SK-N-SH treated with all-trans-retinoic acid at 6 μM for 48 hours (cell line): ENCODE results near the gene CELF4.

Experiments
- GLIS3 ChIP-seq: fragments of 250-450 bp; sonication (Bioruptor Pico); IDR thresholded peaks from 2 replicates; pipeline ENCODE4 v1.5.0; 2020; ENCODE audit warnings: mild to moderate bottlenecking, moderate library complexity
- TF ChIP-seq, protein P1 (sequence below): fragments of 250-450 bp; sonication (Bioruptor Pico); IDR thresholded peaks from 2 replicates; pipeline ENCODE4 v1.5.1; 2020; ENCODE audit warnings: low read depth, mild to moderate bottlenecking, moderate library complexity
- TF ChIP-seq, protein P2 (sequence below): fragments of 250-450 bp; sonication (Bioruptor Pico); IDR thresholded peaks from 2 replicates; pipeline ENCODE4 v1.8.0; 2020; ENCODE audit warnings: mild to moderate bottlenecking, moderate library complexity, borderline replicate concordance

DNA sequence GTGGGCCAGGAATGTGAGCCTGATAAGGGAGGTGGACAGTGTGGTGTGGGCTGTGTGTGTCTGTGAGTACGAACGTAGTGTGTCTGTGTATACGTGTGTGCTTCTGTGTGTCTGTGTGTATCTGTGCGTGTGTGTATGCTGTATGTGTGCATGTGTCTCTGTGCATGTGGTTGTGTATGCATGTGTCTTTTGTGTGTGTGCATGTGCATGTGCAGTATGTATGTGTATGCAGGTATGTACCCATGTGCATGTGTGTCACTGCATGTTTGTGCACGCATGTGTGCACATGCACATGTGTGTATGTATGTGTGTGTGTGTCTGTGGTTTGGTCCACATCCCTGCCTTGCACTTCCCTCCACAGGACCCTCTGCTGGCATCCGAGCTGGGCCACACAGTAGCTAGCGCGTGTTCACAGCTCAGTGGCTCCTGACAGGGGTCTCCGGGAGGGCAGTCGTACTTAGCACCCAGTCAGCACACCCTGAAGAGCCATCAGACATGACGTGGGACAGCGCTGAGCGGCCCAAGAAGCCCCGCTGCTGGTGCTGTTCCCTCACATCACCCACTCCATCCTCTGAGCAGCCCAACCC, 114.3 kb downstream of the CELF4 start:
- TF ChIP-seq, protein P1, sequence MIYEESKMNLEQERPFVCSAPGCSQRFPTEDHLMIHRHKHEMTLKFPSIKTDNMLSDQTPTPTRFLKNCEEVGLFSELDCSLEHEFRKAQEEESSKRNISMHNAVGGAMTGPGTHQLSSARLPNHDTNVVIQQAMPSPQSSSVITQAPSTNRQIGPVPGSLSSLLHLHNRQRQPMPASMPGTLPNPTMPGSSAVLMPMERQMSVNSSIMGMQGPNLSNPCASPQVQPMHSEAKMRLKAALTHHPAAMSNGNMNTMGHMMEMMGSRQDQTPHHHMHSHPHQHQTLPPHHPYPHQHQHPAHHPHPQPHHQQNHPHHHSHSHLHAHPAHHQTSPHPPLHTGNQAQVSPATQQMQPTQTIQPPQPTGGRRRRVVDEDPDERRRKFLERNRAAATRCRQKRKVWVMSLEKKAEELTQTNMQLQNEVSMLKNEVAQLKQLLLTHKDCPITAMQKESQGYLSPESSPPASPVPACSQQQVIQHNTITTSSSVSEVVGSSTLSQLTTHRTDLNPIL (CRISPR knock-in tag), result no peak
- TF ChIP-seq, protein P2, sequence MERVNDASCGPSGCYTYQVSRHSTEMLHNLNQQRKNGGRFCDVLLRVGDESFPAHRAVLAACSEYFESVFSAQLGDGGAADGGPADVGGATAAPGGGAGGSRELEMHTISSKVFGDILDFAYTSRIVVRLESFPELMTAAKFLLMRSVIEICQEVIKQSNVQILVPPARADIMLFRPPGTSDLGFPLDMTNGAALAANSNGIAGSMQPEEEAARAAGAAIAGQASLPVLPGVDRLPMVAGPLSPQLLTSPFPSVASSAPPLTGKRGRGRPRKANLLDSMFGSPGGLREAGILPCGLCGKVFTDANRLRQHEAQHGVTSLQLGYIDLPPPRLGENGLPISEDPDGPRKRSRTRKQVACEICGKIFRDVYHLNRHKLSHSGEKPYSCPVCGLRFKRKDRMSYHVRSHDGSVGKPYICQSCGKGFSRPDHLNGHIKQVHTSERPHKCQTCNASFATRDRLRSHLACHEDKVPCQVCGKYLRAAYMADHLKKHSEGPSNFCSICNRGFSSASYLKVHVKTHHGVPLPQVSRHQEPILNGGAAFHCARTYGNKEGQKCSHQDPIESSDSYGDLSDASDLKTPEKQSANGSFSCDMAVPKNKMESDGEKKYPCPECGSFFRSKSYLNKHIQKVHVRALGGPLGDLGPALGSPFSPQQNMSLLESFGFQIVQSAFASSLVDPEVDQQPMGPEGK, result no peak
- no peak for TF ChIP-seq GLIS3 (CRISPR knock-in tag)
